HG03558 (cell line): ENCODE data around the gene RGS11.

Experiments used
- ATAC-seq: cut with Tn5 transposase; IDR thresholded peaks from one replicate; pipeline ENCODE4 v1.9.1; 2021; ENCODE audit warnings: moderate number of reproducible peaks; ENCODE audit not compliant: unreplicated experiment; ENCODE audit errors: extremely low read depth

RGS11 gene

DNA sequence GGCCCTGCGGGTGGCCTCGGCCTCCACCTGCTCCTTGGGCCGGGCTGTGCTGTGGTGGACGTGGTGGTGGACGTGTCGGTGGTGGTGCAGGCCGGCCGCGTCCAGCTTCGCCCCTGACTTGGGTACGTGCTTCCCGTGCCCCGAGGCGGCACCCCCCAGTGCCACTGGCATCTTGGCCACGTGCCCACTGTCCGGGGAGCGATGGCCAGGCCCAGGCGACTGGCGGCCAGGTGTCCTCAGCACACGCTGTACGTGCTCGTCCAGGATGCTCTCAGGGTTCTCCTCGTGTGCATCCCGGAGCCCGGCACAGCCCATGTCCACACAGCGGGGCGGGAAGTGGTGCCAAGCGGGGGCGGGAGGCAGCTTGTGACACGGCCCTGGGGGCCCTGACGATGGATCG, 22.1 kb upstream of the RGS11 start:
- ATAC-seq, result no peak

DNA sequence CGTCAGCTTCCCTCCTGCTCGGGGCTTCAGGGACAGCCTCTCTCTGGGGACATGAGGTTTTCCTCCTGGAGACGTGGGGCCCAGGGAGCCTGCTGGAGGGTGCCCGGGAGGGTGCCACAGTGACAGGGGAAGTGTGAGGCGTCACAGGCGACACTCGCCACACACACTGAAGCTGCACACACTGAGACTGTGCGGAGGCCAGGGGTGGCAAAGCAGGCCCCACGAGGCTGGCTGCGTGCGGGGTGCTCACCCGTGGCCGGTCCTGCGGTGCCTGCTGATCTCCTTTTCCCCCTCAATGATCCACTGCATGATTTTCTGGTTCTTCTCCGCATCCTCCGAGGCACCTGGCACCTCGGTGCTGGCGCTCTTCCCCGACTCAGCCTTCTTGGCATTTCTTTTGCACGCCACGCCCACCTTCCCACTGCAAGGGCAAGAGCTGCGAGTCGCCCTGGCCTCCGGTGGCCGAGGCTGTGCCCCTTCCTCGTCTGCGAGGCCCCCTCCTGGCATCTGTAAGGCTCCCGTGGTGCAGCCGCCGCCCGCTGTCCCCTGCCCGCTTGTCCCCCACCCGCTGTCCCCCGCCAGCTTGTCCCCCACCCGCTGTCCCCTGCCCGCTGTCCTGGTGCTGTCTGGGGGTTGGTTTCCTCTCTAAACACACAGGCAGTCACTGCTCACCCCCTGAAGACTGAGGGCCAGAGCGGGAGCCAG, 21.2 kb upstream of the RGS11 start:
- no peak for ATAC-seq

DNA sequence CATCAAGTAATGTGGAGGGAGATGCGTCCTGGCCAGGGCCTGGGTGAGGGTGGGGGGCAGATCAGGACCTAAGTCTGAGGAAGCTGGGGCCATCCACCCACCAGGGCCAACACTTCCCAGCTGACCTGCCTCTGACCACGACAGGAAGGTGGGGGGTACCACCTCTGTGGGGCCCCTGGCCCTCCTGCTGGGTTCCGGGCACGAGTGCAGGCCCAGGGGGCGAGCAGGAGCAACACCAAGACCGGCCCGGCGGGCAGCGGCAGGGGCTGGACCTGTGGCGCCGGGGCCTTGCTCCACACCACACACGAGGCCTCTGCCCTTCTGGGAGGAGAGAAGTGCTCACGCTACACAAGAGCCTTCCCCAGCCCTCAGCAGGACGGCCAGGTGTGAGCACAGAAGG, 20.5 kb upstream of the RGS11 start:
- no peak for ATAC-seq

DNA sequence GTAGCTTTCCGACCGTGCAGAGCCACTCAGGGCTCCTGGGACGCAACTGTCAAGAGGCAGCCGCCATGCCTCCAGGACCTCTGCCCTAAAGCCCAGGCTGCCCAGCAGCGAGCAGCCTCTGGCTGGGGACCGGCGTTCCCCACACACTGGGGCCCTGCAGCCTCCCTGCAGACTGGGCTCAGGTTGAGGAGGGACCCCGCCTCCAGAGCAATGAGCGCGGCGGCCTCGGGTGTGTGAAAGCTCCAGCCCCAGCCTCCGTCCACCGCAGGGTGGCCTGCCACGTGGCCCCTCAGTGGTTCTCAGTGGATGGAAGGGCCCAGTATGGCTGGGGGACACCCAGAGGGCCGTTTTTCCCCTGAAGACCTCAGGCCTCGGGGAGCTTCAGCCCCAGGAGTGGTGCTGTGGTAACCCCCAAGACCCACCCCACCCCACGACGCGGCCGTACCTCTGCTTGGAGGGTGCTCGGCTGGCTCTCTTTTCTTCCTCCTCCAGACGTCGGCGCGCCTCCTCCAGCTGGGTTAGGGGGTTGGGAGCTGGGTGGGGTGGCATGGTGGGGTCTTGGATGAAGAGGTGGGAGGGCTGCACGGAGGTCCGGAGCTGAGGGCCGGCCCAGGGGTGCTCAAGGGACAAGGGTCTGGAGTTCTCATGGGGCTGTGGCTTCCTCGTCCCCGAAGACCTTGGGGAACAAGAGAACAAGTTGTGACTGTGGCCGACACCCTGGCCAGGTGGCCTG, 17.5 kb upstream of the RGS11 start:
- no peak for ATAC-seq

DNA sequence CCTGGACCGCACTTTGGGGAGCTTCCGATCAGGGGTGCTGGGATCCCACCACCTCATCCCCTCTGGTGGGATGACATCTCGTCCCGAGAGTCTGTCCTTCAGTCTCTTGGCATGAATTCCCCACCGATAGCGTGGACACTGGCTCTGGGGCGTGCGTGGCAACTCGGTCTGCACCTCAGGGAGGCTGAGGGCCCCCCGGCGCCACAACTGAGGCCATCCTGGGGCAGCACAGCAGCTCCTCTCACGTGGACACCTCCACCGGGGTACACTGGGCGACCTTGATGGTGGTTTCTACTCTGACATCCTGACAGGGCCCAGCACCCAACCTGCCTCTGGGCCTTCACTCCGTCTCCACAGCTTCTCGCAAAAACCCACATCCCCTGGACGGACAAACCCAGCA, 15.8 kb upstream of the RGS11 start:
- no peak for ATAC-seq

DNA sequence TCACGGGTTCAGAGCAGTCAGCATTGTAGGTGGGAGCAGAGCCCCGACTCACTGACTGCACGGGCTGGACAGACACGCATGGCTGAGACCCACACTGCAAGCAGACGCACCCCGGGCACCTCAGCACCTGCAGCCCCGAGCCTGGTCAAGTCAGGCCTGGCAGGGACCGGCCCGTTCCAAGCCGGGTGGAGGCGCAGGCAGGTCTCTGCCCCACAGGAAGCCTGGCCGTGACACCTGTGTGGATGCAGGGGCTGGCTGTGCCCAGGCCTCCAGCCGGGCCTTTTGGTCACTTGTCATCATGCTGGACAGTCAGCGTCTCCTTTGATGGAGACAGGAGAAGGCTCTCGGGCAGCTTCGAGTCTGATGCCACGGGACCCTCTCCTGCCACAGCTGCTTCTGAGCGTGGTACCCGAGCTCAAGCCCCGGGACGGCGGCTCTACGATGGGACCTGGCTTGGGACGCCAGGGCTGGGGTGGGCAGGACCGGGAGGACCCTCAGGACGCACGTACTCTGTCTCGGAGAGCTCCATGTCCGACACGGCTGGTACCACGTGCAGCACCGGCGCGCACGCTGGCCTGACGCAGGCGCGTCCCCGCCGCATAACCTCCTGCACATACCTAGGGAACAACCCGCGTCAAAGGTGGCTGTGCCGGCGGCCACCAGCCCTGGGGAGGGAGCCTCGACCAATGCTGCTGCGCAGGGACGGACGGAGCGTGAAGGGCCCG, 15.1 kb upstream of the RGS11 start:
- no peak for ATAC-seq

DNA sequence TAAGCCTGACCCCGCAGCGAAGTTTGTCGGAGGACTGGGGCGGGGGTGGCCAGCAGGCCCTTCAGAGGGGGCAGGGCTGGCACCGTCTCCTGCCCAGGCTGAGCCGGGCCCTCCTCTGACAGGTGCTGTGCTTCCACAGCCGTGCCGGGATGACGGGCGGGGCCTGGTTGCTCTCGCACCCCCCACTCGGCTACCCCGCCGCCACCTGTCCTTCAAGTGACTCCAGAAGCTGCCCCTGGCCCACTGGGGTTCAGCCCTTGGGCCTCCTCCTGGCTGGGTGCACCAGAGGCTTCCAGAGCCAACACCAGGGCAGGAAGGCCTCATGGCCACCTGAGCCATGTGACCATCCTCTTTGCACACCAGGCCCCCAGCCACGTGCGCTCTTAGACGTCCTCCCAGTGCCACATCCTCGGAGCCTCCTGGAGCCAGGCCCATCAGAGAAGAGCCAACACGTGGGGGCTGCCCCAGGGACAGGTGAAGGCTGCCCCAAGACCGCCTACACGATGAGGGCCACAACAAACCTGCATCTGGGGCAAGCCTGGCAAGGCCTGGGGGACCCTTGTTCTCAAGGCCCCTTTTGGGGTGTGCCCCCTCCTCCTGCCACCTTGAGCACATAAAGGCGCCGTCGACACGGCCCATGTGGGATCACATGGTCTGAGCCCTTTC, 14.4 kb upstream of the RGS11 start:
- no peak for ATAC-seq

DNA sequence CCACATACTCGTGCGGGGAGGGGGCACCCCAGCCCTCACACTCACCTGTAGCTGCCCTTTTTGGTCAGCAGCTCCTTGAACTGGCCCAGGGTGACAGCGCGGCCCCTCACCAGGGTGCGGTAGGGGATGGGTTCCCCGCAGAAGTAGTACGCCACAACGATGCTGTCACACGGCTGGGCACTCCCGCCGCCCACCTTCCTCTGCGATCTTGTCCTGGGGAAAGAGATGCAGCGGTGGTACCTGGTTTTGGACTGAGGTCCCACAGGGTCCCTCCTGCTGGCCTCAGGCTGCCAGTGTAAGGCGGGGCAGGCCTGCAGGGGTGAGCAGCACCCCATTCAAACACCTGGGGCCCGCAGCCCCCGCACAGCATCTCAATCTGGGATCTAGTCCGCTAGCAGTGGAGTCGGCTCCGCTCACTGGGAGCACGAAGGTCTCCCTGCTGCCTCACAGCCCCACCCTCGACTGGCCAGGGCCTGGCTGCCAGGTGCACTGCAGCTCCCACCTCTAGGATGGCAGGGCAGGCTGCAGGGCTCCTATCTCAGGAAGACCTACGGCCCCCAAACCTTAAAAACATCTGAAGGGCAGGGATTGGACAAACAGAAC, 13.8 kb upstream of the RGS11 start:
- no peak for ATAC-seq

DNA sequence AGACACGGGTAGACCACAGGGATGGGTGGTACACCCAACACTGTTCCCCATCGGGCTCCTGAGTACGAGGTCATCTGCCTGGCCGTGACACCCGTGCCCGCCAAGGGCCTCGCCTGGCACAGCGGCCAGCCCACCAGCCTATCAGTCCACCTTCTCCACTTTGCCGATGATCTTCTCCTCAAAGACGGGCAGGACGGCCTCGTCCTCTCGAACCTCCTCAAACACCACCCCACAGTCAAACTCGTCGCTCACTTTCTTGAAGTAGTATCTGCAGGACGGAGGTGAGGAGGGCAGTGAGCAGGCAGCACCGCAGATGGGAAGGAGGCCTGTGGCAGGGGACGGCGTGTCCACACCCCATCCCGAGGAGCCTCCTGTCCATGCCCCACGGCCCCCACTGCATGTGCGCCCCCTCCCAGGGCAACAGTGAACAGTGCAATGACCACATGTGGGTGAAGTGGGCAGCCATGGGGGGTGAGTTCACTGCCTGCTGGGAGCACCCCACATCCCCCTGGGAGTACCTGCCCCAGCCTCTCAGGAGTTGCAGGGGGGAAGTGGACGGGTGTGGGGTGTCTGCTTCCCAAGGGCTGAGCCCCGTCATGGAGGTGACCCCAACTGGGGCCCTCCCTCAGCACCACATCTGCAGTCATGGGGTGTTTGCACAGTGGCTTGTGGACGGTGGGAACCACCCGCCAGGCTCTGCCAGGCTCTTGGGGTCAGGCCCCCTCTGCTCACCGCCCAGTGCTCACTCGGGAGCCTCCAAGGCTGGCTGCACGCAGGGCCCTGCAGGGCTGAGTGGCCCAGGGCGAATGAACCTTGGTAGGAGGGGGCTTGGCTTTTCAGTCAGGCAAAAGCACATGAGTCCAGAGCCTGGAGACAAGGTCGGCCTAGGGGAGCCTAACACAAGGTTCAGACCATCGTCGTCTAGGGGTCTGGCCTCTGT, 12.5 kb upstream of the RGS11 start:
- no peak for ATAC-seq

DNA sequence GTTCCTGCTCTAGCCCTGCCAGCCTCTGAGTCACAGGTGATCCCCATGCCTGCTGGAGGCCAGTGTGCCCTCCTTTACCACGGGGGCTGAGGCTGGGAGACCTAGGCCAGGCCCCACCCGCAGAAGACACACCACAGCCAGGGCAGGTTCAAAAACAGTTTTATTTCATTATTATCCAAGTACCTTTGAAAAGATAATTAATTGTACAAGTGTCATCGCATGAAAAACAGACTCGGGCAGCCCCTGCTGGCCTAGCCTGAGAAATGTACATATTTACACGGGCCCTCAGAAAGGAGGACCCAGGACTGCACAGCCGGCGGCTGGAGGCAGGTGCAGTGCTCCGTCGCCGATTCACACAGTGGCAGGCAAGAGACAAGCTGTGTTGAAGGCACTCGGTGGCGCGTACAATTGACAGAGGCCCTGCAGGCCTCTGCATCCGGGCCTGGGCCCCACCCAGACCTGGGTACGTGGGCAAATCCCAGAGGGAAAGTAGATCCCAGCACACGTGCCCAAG, 11.6 kb upstream of the RGS11 start:
- ATAC-seq, result no peak

DNA sequence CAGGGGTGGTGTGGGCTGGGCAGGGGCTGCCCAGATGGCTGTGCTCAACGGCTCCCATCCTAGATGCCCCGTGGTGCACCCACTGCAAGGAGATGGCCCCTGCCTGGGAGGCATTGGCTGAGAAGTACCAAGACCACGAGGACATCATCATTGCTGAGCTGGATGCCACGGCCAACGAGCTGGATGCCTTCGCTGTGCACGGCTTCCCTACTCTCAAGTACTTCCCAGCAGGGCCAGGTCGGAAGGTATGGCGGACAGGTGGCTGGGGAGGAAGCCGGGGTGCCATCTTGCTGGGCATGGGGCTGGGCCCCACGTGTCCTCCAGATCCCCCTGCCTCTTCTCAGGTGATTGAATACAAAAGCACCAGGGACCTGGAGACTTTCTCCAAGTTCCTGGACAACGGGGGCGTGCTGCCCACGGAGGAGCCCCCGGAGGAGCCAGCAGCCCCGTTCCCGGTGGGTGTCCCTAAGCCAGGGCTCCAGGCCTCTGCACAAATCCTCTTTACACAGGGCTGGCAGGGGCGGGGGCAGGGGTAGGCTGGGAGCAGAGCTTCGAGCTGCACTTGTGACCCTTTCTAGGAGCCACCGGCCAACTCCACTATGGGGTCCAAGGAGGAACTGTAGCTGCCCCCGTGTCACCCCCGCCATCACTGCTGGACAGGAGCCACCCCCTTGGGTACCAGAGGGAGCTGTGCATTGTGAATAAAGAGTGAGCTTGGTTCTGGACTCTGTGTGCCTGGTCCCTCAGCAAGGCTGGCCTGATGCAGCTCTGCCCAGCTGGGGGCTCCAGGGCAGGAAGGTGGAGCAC, 10.9 kb upstream of the RGS11 start:
- no peak for ATAC-seq

DNA sequence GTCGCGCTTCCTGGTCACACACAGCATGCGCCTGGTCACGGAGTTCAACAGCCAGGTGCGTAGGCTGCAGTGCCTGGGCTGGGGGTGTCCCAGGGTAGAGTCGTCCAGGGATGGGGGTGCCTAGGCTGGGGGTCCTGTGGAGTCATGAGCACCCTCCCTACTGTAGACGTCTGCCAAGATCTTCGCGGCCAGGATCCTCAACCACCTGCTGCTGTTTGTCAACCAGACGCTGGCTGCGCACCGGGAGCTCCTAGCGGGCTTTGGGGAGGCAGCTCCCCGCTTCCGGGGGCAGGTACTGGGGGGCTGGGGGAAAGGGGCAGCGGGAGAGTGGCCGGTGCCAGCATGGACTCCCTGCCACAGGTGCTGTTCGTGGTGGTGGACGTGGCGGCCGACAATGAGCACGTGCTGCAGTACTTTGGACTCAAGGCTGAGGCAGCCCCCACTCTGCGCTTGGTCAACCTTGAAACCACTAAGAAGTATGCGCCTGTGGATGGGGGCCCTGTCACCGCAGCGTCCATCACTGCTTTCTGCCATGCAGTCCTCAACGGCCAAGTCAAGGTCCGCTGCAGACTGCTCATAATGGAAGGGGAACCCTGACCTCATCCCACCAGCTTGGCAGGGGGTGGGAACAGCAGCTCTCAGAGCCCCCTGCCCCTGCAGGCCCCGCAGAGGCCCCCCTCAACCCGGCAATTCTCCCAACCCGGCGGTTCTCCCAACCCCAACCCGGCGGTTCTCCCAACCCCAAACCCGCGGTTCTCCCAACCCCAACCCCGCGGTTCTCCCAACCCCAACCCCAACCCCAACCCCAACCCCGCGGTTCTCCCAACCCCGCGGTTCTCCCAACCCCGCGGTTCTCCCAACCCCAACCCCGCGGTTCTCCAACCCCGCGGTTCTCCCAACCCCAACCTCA, 9.7 kb upstream of the RGS11 start:
- no peak for ATAC-seq

DNA sequence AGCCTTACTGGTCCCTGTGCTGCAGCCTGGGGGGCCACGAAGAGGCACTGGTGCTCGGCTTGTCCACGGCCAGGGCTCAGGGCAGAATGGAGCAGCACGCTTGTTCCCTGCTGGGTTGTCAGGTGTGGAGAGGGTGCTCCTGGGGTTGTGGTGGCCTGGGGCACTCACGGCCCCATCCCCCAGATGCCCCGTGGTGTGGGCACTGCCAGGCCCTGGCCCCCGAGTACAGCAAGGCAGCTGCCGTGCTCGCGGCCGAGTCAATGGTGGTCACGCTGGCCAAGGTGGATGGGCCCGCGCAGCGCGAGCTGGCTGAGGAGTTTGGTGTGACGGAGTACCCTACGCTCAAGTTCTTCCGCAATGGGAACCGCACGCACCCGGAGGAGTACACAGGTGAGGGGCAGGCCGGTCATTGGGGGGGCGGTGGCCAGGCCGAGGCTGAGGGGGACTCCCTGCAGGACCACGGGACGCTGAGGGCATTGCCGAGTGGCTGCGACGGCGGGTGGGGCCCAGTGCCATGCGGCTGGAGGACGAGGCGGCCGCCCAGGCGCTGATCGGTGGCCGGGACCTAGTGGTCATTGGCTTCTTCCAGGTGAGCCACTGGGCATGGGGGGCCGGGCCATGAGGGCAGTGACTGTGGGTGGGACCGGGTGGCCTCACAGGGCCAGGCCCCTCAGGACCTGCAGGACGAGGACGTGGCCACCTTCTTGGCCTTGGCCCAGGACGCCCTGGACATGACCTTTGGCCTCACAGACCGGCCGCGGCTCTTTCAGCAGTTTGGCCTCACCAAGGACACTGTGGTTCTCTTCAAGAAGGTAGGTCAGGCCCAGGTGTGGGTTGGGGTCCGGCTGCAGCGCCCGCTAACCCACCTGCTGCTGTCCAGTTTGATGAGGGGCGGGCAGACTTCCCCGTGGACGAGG, 8.7 kb upstream of the RGS11 start:
- no peak for ATAC-seq

DNA sequence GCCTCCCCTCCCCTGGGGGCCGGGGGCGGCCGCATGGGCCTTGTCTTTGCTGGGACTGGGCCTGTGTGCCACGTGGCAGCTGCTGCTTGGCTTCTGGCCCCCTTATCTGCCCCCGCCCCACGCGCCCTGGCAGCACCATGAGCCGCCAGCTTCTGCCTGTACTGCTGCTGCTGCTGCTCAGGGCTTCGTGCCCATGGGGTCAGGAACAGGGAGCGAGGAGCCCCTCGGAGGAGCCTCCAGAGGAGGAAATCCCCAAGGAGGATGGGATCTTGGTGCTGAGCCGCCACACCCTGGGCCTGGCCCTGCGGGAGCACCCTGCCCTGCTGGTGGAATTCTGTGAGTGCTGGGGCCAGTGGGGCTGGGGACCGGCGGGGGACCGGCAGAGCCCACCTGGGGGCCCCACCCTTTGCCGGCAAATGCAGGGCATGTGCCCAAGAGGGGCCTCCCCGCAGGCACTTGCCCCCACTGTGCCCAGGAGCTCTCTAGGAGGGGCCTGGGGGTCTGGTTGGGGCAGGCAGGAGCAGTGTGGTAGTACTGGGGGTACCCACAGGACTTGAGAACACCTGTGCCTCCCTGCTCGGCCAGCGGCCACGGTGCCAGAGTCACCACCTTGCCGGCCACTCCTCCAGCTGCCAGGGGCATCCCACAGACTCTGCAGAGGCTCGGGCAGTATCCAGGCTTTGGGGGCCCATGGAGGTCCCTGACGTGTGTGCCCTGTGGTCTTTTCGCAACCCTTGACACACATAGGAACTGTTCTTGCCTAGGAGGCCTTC, 7.5 kb upstream of the RGS11 start, which contains the start of gene PDIA2:
Gene PDIA2 (plus strand): TSS at position 132 of the 773 bp plus-strand sequence. CDS start 6 bp downstream, at position 138.
- no peak for ATAC-seq

DNA sequence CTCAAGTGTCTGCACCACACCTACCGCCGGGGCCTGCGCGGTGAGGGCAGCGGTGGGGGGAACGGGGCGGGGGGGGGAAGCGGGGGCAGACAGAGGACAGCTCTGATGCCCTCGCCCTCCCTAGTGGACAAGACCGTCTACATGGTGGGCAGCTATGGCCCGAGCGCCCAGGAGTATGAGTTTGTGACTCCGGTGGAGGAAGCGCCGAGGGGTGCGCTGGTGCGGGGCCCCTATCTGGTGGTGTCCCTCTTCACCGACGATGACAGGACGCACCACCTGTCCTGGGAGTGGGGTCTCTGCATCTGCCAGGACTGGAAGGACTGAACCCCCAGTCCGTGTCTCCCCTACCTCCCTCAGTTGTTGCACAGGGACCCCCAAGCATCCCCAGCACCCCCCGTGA, 6.7 kb upstream of the RGS11 start:
- ATAC-seq, result no peak
